HEK293T (cell line): ENCODE measurements around the gene CELSR2.

Experiments
- CTCF ChIA-PET: fragments of 350-600 bp; formaldehyde crosslinking; extraction: SDS; loops from one replicate; lab custom pipeline; 2021; ENCODE audit warnings: antibody characterized with exemption, inconsistent platforms; lab: Yijun Ruan, JAX
- POLR2A ChIA-PET: fragments of 350-600 bp; formaldehyde crosslinking; extraction: SDS; loops from one replicate; lab custom pipeline; 2020; ENCODE audit warnings: antibody characterized with exemption, inconsistent platforms; lab: Yijun Ruan, JAX
- DNase-seq: peaks from one replicate; pipeline ENCODE4 v3.0.0; 2012; ENCODE audit warnings: mixed read lengths; ENCODE audit errors: extremely low spot score
- ARNT ChIP-seq: fragments of 450-650 bp; IDR thresholded peaks from 2 replicates; pipeline ENCODE4 v1.6.1; 2017; ENCODE audit warnings: mild to moderate bottlenecking
- BHLHE40 ChIP-seq: fragments of 450-650 bp; IDR thresholded peaks from 2 replicates; pipeline ENCODE4 v1.6.1; 2016; ENCODE audit warnings: mild to moderate bottlenecking, moderate library complexity, borderline replicate concordance
- CTBP1 ChIP-seq: fragments of 450-650 bp; IDR thresholded peaks from 2 replicates; pipeline ENCODE4 v1.6.1; 2016; ENCODE audit warnings: borderline replicate concordance
- ELF4 ChIP-seq: fragments of 450-650 bp; IDR thresholded peaks from 2 replicates; pipeline ENCODE4 v1.6.1; 2017; ENCODE audit warnings: antibody characterized with exemption
- FOXA1 ChIP-seq: fragments of 450-650 bp; IDR thresholded peaks from 2 replicates; pipeline ENCODE4 v1.6.1; 2016; ENCODE audit warnings: mild to moderate bottlenecking
- FOXK2 ChIP-seq: fragments of 450-650 bp; IDR thresholded peaks from 2 replicates; pipeline ENCODE4 v1.6.1; 2016; ENCODE audit warnings: mild to moderate bottlenecking
- FOXM1 ChIP-seq: fragments of 450-650 bp; IDR thresholded peaks from 2 replicates; pipeline ENCODE4 v1.6.1; 2017; ENCODE audit warnings: mild to moderate bottlenecking, borderline replicate concordance
- HDGF ChIP-seq: fragments of 450-650 bp; IDR thresholded peaks from 2 replicates; pipeline ENCODE4 v1.6.1; 2017; ENCODE audit warnings: antibody characterized with exemption, borderline replicate concordance
- L3MBTL2 ChIP-seq: fragments of 450-650 bp; conservative IDR thresholded peaks from 2 replicates; pipeline ENCODE4 v1.6.1; 2016; ENCODE audit warnings: mild to moderate bottlenecking
- LEF1 ChIP-seq: fragments of 450-650 bp; IDR thresholded peaks from 2 replicates; pipeline ENCODE4 v1.6.1; 2017; ENCODE audit warnings: mild to moderate bottlenecking, borderline replicate concordance
- NFRKB ChIP-seq: fragments of 450-650 bp; IDR thresholded peaks from 2 replicates; pipeline ENCODE4 v1.6.1; 2016; ENCODE audit warnings: mild to moderate bottlenecking, moderate library complexity
- SP1 ChIP-seq: fragments of 450-650 bp; IDR thresholded peaks from 2 replicates; pipeline ENCODE4 v1.6.1; 2017
- SUZ12 ChIP-seq: fragments of 450-650 bp; IDR thresholded peaks from 2 replicates; pipeline ENCODE4 v1.6.1; 2016; ENCODE audit warnings: mild to moderate bottlenecking
- TARDBP ChIP-seq: fragments of 450-650 bp; IDR thresholded peaks from 2 replicates; pipeline ENCODE4 v1.6.1; 2016
- ZNF384 ChIP-seq: fragments of 450-650 bp; IDR thresholded peaks from 2 replicates; pipeline ENCODE4 v1.6.1; 2016
- TF ChIP-seq, protein P1 (sequence below): fragments of 450-650 bp; IDR thresholded peaks from 2 replicates; pipeline ENCODE4 v1.6.1; 2016

CELSR2 gene

DNA sequence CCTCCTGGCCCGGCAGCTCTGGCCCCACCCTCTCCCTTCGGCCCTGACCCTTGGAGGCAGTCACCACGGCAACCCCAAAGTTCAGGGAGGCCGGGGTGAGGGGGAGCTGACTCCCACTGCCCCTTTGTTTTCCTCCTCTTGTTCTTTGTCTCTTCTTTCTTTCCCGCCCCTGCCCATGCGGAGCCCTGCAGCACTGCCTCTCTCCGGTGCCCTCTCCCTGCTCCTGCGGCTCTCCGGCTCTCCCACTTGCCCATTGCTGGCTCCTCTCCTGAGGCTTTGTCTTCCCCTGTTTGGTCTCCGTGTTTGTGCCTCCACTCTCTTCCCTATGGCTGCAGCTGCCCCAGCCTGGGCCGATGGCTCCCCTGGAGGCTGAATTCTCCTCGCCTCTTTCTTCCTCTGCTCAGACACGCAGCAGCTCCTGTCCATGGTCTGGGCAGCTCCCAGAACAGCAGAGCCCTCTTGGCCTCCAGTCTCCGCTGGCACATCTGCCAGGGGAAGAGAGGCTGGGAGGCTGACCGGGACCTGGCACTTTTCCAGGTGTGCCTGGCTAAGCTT lies 5.8 kb downstream of the CELSR2 start:
- ChIA-PET CTCF (interaction anchor here (0.6 to 2.1 kb wide), 4 partner anchors 22 to 209 kb away, joined by 4 to 10 read pairs (median 5); partner anchors contain the start of gene SORT1), POLR2A (interaction anchor here (1.0 to 3.0 kb wide), 4 partner anchors 27 to 143 kb away, joined by 3 to 13 read pairs (median 6); partner anchors contain the start of genes PSRC1 and SORT1)
- TF ChIP-seq SP1 (no peak), TARDBP (no peak), FOXM1 (no peak), NFRKB (no peak), CTBP1 (no peak), ZNF384 (no peak), HDGF (no peak), LEF1 (no peak), ARNT (no peak), ELF4 (no peak)
- TF ChIP-seq, protein P1, sequence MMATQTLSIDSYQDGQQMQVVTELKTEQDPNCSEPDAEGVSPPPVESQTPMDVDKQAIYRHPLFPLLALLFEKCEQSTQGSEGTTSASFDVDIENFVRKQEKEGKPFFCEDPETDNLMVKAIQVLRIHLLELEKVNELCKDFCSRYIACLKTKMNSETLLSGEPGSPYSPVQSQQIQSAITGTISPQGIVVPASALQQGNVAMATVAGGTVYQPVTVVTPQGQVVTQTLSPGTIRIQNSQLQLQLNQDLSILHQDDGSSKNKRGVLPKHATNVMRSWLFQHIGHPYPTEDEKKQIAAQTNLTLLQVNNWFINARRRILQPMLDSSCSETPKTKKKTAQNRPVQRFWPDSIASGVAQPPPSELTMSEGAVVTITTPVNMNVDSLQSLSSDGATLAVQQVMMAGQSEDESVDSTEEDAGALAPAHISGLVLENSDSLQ = no peak
- DNase-seq = no peak

DNA sequence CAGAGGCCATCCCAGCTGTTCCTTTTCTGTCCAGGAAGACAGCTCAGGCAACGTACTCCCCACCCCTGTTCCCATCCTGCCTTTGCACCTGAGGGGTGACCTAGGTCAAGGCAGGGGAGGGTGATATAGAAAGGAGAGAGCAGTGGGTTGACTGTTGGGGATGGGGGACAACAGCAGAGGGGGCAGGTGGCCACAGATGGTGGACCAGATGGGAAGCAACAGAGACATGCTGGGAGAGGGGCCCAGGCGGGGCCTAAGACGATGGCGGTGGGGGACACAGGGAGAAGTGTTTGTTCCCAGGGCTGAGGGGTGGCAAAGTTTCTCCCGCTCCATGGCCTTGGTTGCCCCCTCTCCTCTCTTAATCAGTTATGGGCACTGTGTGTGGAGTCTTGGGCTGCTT lies 6.3 kb downstream of the CELSR2 start:
- TF ChIP-seq ARNT (no peak), TARDBP (no peak), ZNF384 (no peak), FOXK2 (no peak), HDGF (no peak), L3MBTL2 (no peak), LEF1 (no peak), SUZ12 (no peak), FOXM1 (no peak), BHLHE40 (no peak), SP1 (no peak), CTBP1 (no peak), FOXA1 (no peak), NFRKB (no peak), ELF4 (no peak)
- TF ChIP-seq, protein P1 = no peak
- POLR2A ChIA-PET = interaction anchor here (2.1 kb wide), 1 partner anchor 42 kb away, joined by 11 read pairs; the partner anchor contains the start of gene SARS1
- no peak for DNase-seq
- CTCF ChIA-PET = no interaction called here

DNA sequence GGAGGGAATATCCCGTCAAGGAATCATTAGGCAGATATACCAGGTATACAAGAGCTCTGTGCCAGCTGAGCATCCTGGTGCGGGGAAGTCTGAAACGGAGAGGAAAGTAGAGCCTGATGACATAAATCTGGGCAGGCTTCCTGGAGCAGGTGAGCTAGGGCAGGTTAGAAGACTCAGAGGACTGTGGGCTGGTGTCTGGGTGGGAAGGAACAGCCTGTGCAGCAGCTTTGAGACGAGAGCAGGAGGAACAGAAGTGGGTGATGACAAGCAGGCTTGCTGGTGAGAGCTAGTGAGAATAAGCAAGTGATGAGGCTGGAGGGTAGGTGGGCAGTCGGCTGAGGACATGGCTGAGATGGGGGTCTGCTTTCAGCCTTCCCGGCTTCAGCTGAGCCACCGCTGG lies 6.7 kb downstream of the CELSR2 start:
- TF ChIP-seq TARDBP (no peak), HDGF (no peak), ARNT (no peak), FOXA1 (no peak), LEF1 (no peak), CTBP1 (no peak), SP1 (no peak), NFRKB (no peak), BHLHE40 (no peak), L3MBTL2 (no peak)
- TF ChIP-seq, protein P1 = no peak
- DNase-seq = no peak
- ChIA-PET CTCF (interaction anchor here (0.5 kb wide), 1 partner anchor 176 kb away, joined by 4 read pairs; no protein-coding TSS in a partner anchor), POLR2A (interaction anchor here (1.8 to 2.1 kb wide), 2 partner anchors 42 to 142 kb away, joined by 5 to 11 read pairs; partner anchors contain the start of genes SARS1 and SORT1)

DNA sequence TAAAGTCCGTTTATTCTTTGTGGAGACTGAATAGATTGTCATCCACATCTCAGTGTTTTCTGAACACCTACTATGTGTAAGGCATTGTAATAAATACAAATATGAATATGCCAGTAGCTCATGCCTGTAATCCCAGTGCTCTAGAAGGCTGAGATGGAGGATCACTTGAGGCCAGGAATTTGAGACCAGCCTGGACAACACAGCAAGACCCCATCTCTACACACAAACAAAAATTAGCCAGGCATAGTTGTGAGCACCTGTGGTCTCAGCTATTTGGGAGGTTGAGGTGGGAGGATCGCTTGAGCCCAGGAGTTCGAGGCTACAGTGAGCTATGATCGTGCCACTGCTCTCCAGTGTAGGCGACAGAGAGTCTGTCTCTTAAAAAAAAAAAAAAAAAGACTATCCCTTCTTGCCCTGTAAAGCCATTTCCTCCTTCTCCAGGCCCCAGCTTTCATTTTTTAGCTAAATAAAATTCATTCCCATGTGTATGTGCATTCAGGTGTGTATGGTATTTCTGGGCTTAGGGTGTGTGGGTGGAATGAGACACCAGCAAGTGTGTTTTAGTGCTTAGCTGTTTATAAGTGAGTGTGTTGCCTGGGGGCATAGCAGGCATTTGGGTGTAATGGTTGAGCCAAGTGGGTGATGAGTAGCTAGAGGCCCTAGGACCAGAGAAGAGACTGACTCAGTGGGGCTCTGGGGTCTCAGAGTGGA lies 7.8 kb downstream of the CELSR2 start:
- ChIA-PET POLR2A (interaction anchor here (0.6 to 2.1 kb wide), 3 partner anchors 20 to 141 kb away, joined by 3 to 11 read pairs (median 5); partner anchors contain the start of genes SARS1 and SORT1), CTCF (interaction anchor here (0.5 to 0.7 kb wide), 2 partner anchors 275 to 289 kb away, joined by 3 read pairs; no protein-coding TSS in a partner anchor)
- TF ChIP-seq ZNF384 (no peak), L3MBTL2 (no peak), LEF1 (no peak), SP1 (no peak), FOXM1 (no peak), BHLHE40 (no peak), TARDBP (no peak), HDGF (no peak), ARNT (no peak), ELF4 (no peak), FOXA1 (no peak), FOXK2 (no peak), SUZ12 (no peak), NFRKB (no peak), CTBP1 (no peak)
- TF ChIP-seq, protein P1 = no peak
- no peak for DNase-seq
